Subcutaneous abdominal adipose tissue (tissue), 5 donors: ENCODE data around the gene PIK3C2B.
A peak's percentile ranks its signal among the peaks of the same experiment; 100 is the strongest.

Experiments
- H3K27ac ChIP-seq: one replicate; pipeline ENCODE4 v1.7.0; 2013; ENCODE audit warnings: low read depth, mild to moderate bottlenecking, inconsistent platforms, low read length, moderate library complexity
- H3K27me3 ChIP-seq, 5 donors: one replicate each; pipeline ENCODE4 v1.7.0; 2013; ENCODE audit warnings: low read length in 5 of 5, inconsistent platforms in 1 of 5; ENCODE audit not compliant: control insufficient read depth in 5 of 5, insufficient read depth in 4 of 5
- H3K36me3 ChIP-seq, 5 donors: one replicate each; pipeline ENCODE4 v1.7.0; 2013; ENCODE audit warnings: low read length in 5 of 5; ENCODE audit not compliant: control insufficient read depth in 5 of 5, insufficient read depth in 5 of 5
- H3K4me1 ChIP-seq, 5 donors: one replicate each; pipeline ENCODE4 v1.7.0; 2013; ENCODE audit warnings: low read length in 5 of 5, mild to moderate bottlenecking in 3 of 5, moderate library complexity in 1 of 5; ENCODE audit not compliant: control insufficient read depth in 5 of 5, insufficient read depth in 5 of 5
- H3K4me3 ChIP-seq, 5 donors: one replicate each; pipeline ENCODE4 v1.7.0; 2013; ENCODE audit warnings: low read length in 5 of 5, low read depth in 1 of 5
- H3K9ac ChIP-seq, 5 donors: one replicate each; pipeline ENCODE4 v1.7.0; 2013; ENCODE audit warnings: low read length in 5 of 5, mild to moderate bottlenecking in 4 of 5, moderate library complexity in 3 of 5
- H3K9me3 ChIP-seq, 5 donors: one replicate each; pipeline ENCODE4 v1.7.0; 2013; ENCODE audit warnings: low read length in 5 of 5; ENCODE audit not compliant: control insufficient read depth in 5 of 5
- donor health status: healthy.
- donor health status: healthy.
- donor health status: healthy.
- donor health status: healthy.
- donor health status: healthy.

PIK3C2B gene

DNA sequence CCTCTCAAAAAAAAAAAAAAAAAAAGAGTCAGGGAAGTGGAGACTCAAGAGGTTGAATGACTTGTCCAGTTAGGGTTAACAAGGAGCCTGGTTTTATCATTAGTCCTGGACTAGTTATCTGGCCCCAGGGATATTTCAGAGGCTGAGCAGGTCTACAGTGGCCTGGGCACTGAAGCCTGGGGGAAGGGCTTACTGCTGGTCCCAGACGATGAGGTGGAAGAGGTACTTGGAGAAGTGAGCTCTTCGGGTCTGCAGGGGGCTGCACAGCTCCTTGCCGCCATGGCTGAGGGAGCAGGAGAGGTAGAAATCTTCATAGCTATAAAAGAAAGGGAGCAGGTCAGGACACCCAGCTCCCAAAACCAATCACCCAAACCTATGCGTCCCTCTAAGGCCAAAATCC lies 40.1 kb downstream of the PIK3C2B start:
- peaks cover 0 to 68% (median 12%) of the 10 kb centered on the region in 5 donors for H3K4me1 ChIP-seq
- no peaks in the 10 kb centered on the region for H3K9me3 ChIP-seq
- H3K27ac ChIP-seq = peak overlapping the region; percentile 46
- no peaks in the 10 kb centered on the region for H3K27me3 ChIP-seq
- no peak overlapping the region for H3K4me3 ChIP-seq
- H3K36me3 ChIP-seq = peaks cover 5 to 84% (median 70%) of the 10 kb centered on the region in 5 donors
- no peak overlapping the region for H3K9ac ChIP-seq

DNA sequence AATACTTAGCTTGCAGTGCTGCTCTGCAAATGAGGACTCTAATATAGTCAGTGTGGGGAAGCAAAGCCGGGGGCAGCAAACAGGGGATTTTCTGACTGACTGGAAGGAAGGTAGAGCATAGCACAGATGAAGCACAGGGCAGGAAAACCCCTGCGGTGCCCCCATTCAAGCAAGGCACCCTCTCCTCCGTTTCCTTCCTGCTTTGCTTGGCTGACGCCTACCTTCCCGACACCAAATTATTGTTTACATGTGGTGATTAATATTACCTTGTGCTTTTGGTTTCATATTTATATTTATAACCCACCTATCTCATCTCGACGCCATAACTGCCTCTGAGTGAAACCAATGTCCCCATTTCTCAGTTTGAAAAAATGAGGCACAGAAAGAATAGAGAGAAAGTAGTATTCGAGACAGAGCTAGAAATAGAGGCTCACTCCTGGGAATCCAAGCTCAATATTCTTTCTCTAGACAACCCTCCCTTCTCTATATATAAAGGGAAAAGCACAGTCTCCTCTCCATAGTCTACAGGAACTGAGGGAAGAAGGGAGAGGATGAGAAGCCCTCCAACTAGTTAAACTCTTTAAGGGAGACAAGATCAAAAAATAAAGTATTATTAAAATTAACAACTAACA lies 41.3 kb downstream of the PIK3C2B start:
- Histone ChIP-seq H3K27me3 (no peaks in the 10 kb centered on the region), H3K9ac (peak overlapping the region in 1 of 5 donors; percentile 30), H3K4me3 (no peak overlapping the region), H3K9me3 (no peaks in the 10 kb centered on the region), H3K27ac (no peak overlapping the region), H3K4me1 (peaks cover 0 to 73% (median 12%) of the 10 kb centered on the region in 5 donors), H3K36me3 (peaks cover 5 to 86% (median 71%) of the 10 kb centered on the region in 5 donors)

DNA sequence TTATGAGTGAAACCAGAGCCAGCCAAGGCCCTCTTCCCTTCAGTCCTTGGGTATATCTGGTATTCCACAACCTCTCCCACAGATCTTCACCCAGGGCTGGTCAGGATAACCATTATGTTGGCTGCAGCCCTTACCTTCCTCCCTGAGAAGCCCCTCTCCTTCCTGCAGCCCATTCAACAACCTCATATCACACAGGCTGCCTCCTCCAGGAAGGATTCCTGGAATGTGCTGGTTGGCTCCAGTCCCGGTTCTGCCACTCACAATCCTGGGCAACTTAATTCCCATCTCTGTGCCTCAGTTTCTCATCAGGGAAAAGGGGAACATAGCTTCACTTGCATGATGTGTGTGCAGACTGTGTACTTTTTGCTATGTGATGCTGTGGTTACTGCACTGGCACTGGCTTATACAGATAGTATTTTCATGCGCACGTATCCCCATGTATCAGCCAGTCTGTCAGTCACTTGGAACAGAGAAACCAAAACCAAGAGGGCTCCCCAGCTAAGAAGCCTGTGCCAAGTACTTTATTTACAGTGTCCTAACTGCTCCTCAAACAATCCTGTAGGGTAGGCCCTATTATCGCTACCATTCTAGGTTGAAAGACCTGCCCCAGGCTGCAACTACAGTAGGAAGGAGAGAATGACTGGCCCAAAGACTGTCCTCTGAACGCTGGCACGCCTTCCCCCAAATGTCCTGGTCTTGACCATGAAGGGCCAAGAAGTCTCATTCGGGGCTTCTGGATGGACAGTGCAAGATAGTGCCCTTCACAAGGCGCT lies 43.1 kb downstream of the PIK3C2B start:
- H3K9ac ChIP-seq = peak overlapping the region in 1 of 5 donors; percentile 8
- H3K4me3 ChIP-seq = no peak overlapping the region
- no peaks in the 10 kb centered on the region for H3K27me3 ChIP-seq
- H3K4me1 ChIP-seq = peaks cover 0 to 66% (median 9%) of the 10 kb centered on the region in 5 donors
- H3K9me3 ChIP-seq = no peaks in the 10 kb centered on the region
- peaks cover 5 to 87% (median 72%) of the 10 kb centered on the region in 5 donors for H3K36me3 ChIP-seq
- peak overlapping the region; percentile 74 for H3K27ac ChIP-seq

DNA sequence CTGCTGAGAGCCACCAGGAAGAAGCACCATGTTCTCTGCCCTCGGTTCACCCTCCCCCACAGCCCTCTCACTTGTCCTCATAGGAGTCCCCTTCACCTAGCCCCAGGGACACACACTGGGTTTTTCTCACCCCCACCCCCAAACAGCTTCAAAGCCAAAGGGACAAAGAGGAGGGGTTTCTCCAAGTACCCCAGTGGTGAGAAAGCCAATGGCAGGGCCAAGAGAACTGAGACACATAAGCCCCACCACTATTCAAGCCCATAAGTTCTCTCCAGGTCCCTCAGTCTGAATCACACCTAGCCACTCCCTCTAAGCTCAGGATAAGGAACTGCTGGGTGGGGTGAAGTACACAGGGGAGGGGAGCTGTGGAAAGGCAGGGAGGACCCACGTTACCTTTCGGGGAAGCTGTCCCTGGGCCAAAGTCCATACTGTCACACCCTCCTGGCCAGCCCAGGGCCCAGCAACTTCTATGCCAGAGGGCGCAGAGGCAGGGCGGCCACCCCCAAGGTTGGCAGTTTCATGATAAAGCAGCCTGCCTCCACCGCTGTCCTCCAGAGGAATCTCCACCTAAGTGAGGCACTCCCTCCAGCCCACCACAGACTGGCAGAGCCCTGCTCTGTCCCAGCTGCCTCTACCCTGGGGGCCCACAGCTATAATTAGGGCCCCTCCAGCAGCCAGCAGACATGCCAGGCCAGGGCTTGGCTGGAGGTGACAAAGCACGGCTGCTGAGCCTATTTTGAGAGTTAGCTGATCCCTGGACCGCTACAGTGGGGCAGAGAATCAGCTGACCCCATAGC lies 43.9 kb downstream of the PIK3C2B start:
- Histone ChIP-seq H3K4me3 (no peak overlapping the region), H3K27ac (peak overlapping the region; percentile 74)

DNA sequence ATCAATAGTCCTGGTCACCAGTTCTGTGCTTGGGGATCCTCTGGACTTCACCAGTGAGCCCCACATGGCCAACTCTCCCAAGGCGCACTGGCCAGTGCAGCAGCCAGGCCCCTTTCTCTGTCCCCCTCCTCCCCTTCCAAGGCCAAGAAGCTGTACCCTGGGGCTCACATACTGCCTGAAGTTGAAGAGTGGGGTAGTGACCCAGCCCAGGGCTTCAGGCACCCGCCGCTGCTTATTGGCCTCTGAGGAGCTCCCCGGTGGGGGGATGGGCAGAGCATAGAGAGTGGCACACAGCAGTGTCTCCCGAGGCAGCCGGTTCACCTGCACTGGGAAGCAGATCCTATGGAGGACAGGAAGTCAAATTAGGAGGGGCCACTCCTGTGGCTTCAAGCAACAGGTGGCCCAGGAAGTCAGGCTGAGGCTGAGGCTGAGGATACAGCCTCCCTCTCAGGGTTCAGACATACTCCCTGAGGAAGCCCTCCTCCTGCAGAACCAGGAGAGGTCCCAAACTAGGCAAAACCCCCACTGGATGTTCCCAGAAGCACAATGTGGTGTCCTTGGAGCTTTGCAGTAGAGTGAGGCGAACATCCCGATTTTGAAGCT lies 44.8 kb downstream of the PIK3C2B start:
- H3K27ac ChIP-seq = peak overlapping the region; percentile 57
- H3K4me3 ChIP-seq = no peak overlapping the region
- H3K27me3 ChIP-seq = no peaks in the 10 kb centered on the region
- H3K4me1 ChIP-seq = peaks cover 0 to 58% (median 20%) of the 10 kb centered on the region in 5 donors
- no peak overlapping the region for H3K9ac ChIP-seq
- H3K9me3 ChIP-seq = no peaks in the 10 kb centered on the region
- peaks cover 6 to 91% (median 71%) of the 10 kb centered on the region in 5 donors for H3K36me3 ChIP-seq

More for the DNA sequence above, 43.9 kb downstream of the PIK3C2B start:
- H3K4me1 ChIP-seq = peaks cover 0 to 64% (median 16%) of the 10 kb centered on the region in 5 donors
- no peaks in the 10 kb centered on the region for H3K27me3 ChIP-seq
- H3K9ac ChIP-seq = peak overlapping the region in 1 of 5 donors; percentile 8
- peaks cover 5 to 90% (median 72%) of the 10 kb centered on the region in 5 donors for H3K36me3 ChIP-seq
- no peaks in the 10 kb centered on the region for H3K9me3 ChIP-seq

DNA sequence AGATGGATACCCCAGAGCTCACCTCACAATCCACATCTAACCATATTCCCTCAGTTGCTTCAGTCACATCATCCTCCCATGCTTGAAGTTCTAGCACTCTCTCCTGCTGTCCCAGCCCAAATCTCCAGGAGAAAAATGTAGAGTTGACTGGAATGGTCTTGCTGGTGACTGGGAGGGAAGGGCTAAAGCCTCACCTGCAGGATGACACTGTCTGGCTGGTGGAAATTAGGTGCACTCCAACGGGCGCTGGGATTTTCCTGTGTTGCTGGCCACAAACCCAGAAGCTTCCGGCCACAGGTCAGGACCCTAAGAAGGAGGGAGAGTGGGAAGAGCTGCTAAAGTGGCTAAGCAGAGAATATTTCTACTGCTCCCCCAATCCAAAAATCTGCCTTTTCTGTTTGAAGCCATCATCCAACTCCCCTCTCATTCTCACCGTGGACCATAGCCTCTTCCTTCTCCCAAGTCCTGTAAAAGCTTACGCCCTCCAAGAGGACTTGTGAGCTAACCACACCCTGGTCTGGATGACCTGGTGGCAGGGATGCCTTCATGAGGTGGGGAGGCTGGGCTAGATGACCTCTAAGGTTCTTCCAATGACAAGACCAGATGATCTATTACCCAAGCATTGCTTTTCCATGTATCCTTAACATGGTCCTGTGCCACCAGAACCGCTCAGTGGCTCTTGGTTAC lies 45.5 kb downstream of the PIK3C2B start:
- Histone ChIP-seq H3K36me3 (peaks cover 7 to 92% (median 73%) of the 10 kb centered on the region in 5 donors), H3K27ac (peak overlapping the region; percentile 57), H3K4me1 (peaks cover 0 to 57% (median 26%) of the 10 kb centered on the region in 5 donors), H3K9ac (no peak overlapping the region), H3K4me3 (no peak overlapping the region), H3K9me3 (no peaks in the 10 kb centered on the region), H3K27me3 (no peaks in the 10 kb centered on the region)

DNA sequence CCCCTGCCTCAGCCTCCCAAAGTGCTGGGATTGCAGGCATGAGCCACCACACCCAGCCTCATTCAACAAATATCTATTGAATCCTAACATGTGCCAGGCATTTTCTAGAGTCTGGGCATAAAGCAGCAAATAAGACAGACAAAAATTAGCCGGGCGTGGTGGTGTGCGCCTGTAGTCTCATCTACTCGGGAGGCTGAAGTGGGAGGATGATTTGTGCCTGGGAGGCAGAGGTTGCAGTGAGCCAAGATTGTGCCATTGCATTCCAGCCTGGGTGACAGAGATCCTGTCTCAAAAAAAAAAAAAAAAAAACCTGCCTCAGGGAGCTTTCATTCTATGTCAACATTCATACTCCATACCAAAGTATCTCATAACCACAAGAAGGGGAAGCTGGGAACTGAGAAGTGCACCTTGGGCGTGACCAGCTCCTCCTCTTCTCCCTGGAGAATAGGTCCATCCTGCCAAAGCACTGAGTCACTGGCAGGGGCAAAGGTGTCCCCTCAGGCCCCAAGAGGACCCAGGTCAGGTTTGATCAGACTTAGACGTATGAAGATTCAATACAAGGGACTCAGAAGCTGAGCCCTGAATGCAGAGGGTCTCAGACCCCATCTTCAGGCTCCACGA lies 46.2 kb downstream of the PIK3C2B start:
- Histone ChIP-seq H3K4me3 (no peak overlapping the region), H3K36me3 (peaks cover 7 to 98% (median 80%) of the 10 kb centered on the region in 5 donors), H3K27me3 (no peaks in the 10 kb centered on the region), H3K9me3 (no peaks in the 10 kb centered on the region), H3K9ac (no peak overlapping the region), H3K27ac (peak overlapping the region; percentile 57), H3K4me1 (peaks cover 4 to 62% (median 33%) of the 10 kb centered on the region in 5 donors)

DNA sequence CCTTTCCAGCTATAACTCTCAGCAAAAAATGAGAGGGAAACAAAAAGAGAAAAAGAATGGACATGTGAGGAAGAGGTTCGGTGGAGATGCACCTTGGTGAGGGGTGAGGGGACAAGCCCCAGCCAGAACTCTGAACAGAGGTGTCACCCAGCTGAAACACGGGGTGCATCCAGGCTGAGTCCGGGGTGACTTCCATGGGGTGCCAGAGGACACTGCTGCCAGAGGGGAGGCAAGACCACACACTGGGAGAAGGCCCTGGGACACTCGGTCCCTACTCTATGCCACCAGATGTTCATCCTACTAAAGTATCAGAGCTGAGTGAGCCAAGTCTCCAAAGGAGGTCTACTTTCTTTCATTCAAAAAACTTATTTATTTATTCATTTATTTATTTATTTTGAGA lies 46.9 kb downstream of the PIK3C2B start:
- no peak overlapping the region for H3K4me3 ChIP-seq
- H3K27me3 ChIP-seq = no peaks in the 10 kb centered on the region
- peak overlapping the region; percentile 46 for H3K27ac ChIP-seq
- no peak overlapping the region for H3K9ac ChIP-seq
- H3K4me1 ChIP-seq = peaks cover 9 to 63% (median 39%) of the 10 kb centered on the region in 5 donors
- H3K9me3 ChIP-seq = no peaks in the 10 kb centered on the region
- peaks cover 4 to 98% (median 82%) of the 10 kb centered on the region in 5 donors for H3K36me3 ChIP-seq

DNA sequence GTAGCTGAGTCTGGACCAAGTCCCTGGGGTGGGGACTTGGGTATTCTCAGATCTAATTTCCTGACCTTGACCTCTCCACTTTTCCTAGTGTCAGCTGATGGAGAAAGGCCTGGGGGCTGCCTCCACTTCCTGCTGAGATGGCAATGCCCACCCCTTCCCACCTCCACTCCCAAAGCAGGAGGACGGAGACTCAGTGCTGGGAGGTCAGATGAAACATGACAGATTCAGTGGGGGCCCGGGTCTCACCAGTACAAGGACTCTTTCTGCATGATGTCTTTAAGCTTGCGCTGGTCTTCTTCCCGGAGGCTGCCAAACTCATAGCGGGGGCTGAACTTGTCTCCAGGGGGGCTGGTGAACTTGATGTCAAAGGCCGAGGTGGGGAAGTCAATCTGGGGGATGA lies 47.4 kb downstream of the PIK3C2B start:
- Histone ChIP-seq H3K4me3 (no peak overlapping the region), H3K9me3 (no peaks in the 10 kb centered on the region), H3K27me3 (no peaks in the 10 kb centered on the region), H3K9ac (peak overlapping the region in 1 of 5 donors; percentile 21), H3K4me1 (peaks cover 9 to 65% (median 43%) of the 10 kb centered on the region in 5 donors), H3K36me3 (peaks cover 4 to 98% (median 86%) of the 10 kb centered on the region in 5 donors), H3K27ac (peak overlapping the region; percentile 46)
